NCI-H1930 (cell line): ENCODE measurements around the gene FOSL2.

Source experiments
- DNase-seq, 2 experiments: peaks; one replicate each; lab custom pipeline; 2025; lab: John Stamatoyannopoulos, UW

The FOSL2 gene

GRCh38 chr2:28412625-28413151 lies 20.0 kb downstream of the FOSL2 start:
- DNase-seq = no peak

GRCh38 chr2:28413152-28413898 lies 20.7 kb downstream of the FOSL2 start:
- no peak for DNase-seq

GRCh38 chr2:28413899-28414295 lies 21.2 kb downstream of the FOSL2 start:
- DNase-seq = no peak

GRCh38 chr2:28414583-28414982 lies 21.9 kb downstream of the FOSL2 start:
- DNase-seq = no peak

- no peak for DNase-seq
Measured at GRCh38 chr2:28415010-28415409, 22.4 kb downstream of the FOSL2 start.

GRCh38 chr2:28415715-28416114 lies 23.1 kb downstream of the FOSL2 start:
- no peak for DNase-seq

GRCh38 chr2:28419003-28419402 lies 26.3 kb downstream of the FOSL2 start:
- DNase-seq = no peak

GRCh38 chr2:28419443-28420270 lies 27.0 kb downstream of the FOSL2 start:
- no peak for DNase-seq

GRCh38 chr2:28420722-28421121 lies 28.1 kb downstream of the FOSL2 start:
- DNase-seq = no peak

- no peak for DNase-seq
Measured at GRCh38 chr2:28422908-28423741, 30.5 kb downstream of the FOSL2 start.

- no peak for DNase-seq
Measured at GRCh38 chr2:28423856-28424605, 31.4 kb downstream of the FOSL2 start.

GRCh38 chr2:28424799-28425463 lies 32.3 kb downstream of the FOSL2 start:
- DNase-seq = no peak

- DNase-seq = no peak
Measured at GRCh38 chr2:28425464-28425835, 32.8 kb downstream of the FOSL2 start.

GRCh38 chr2:28427741-28428415 lies 35.2 kb downstream of the FOSL2 start:
- no peak for DNase-seq

- DNase-seq = no peak
Measured at GRCh38 chr2:28428486-28428885, 35.8 kb downstream of the FOSL2 start.

- no peak for DNase-seq
Measured at GRCh38 chr2:28429636-28430376, 37.1 kb downstream of the FOSL2 start.

GRCh38 chr2:28430377-28430765 lies 37.7 kb downstream of the FOSL2 start:
- DNase-seq = no peak

GRCh38 chr2:28430788-28431418 lies 38.2 kb downstream of the FOSL2 start:
- no peak for DNase-seq

GRCh38 chr2:28431741-28432140 lies 39.1 kb downstream of the FOSL2 start:
- DNase-seq = no peak
